C4-2B (cell line): Measurements from ENCODE around the gene TRIP6.

Source experiments
- ZFX ChIP-seq: fragments of 450-650 bp; IDR thresholded peaks from 2 replicates; pipeline ENCODE4 v1.6.1; 2017
- TF ChIP-seq, protein P1 (sequence below): fragments of 450-650 bp; conservative IDR thresholded peaks from 2 replicates; pipeline ENCODE4 v1.5.1; 2017; ENCODE audit warnings: mild to moderate bottlenecking

GRCh38 chr7:100855515-100855914 lies 11.7 kb upstream of the TRIP6 start:
- TF ChIP-seq, protein P1, sequence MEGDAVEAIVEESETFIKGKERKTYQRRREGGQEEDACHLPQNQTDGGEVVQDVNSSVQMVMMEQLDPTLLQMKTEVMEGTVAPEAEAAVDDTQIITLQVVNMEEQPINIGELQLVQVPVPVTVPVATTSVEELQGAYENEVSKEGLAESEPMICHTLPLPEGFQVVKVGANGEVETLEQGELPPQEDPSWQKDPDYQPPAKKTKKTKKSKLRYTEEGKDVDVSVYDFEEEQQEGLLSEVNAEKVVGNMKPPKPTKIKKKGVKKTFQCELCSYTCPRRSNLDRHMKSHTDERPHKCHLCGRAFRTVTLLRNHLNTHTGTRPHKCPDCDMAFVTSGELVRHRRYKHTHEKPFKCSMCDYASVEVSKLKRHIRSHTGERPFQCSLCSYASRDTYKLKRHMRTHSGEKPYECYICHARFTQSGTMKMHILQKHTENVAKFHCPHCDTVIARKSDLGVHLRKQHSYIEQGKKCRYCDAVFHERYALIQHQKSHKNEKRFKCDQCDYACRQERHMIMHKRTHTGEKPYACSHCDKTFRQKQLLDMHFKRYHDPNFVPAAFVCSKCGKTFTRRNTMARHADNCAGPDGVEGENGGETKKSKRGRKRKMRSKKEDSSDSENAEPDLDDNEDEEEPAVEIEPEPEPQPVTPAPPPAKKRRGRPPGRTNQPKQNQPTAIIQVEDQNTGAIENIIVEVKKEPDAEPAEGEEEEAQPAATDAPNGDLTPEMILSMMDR = no peak
- no peak for TF ChIP-seq ZFX
